NCI-H510A (cell line): ENCODE measurements around the gene PSPC1.

Source experiments
- DNase-seq: peaks from one replicate; lab custom pipeline; 2025; lab: John Stamatoyannopoulos, UW

The PSPC1 gene

DNA sequence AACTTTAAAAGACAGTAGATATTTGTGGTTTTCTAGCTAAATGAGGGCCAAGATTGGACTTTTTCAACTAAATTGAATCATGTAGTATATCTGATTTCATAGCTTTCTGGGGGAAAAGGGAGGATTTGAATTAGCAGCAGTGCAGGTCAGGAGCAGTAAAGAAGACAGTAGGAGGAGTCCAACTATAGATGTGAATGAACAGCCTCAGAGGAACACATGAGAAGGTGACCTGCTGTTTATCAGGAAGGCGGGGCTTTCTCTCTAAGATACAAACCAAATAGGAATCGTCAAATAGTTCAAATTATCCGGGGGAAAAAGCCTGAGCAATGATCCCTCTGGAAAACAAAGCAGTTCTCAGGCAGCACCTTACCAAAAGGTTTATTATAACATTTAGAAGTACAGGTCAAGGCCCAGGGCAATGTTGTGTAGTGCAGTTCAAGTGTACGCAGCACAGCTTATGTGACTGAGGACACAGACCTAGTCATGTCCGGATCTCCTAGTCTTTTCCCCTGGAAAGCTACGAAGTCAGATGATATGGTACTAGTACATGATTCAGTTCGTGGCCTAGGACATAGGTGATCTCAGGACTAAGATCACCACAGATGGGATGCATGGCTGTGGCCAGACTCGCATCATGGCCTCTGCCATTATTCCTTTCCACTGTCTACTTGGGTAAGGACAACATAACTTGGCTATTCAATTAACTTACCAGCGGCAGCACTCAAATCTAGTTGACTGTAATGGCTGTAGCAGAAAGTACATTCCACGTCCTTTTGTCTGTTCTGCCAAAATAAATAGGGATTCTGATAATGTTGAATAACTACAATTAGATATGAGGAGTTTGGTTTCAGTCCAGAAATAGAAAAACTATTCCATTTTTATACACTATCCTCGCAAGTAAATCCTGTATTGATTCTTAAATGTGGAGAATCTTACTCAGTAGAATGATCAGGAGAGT is 109.0 kb downstream of the PSPC1 start:
- DNase-seq, result no peak

DNA sequence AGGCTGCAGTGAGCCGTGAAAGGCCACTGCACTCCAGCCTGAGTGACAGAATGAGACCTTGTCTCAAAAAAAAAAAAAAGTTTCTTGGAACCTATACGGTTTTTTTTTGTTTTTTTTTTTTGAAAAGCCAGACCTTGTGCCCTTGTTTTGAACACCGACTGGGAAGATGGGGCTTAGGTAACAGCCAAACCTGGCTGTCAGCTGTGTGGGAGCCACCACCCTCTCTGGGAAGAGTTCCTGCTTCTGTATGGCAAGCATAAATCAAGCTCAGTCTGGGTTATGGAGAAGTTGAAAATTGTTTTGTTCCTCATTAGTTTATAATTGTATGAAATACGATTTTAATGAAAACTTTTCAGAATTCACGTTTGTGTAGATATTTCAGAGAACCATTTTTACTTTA is 109.8 kb downstream of the PSPC1 start:
- DNase-seq, result no peak

DNA sequence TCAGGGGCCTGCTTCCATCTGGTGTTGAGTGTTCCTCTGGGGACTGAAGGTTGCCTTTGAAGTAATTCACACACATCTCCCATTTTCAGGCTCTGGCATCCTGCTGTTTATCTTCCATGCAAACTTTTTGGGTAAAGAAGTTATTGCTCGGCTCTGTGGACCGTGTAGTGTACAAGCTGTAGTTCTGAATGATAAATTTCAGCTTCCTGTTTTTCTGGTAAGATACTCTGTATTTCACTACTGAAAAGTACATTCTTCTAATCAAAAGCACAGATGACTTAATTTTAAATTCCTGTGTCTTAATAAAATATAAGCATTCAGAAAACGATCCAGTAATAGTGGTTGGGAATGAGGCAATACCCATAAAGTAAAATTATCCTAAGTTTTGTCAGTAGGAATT is 112.6 kb downstream of the PSPC1 start:
- no peak for DNase-seq

DNA sequence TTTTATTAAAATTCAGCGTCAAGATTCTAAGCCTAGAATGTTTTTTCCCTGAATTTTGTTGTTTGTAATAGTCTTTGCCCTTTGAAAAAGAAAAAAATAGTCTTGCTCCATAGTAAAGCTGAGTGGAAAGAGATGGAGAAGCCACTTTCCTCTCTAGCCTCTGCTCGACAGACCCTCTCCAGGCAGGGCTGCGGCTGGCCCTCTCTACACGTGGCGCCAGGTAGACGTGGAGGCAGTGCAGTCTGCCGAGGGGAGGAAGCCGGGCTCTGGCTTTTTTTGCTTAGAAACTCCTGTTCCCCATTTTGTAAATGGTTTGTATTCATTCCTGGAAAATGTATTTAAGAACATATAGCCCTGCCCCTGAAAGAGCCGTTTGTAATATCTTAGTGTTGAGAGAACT is 114.0 kb downstream of the PSPC1 start:
- DNase-seq, result no peak

DNA sequence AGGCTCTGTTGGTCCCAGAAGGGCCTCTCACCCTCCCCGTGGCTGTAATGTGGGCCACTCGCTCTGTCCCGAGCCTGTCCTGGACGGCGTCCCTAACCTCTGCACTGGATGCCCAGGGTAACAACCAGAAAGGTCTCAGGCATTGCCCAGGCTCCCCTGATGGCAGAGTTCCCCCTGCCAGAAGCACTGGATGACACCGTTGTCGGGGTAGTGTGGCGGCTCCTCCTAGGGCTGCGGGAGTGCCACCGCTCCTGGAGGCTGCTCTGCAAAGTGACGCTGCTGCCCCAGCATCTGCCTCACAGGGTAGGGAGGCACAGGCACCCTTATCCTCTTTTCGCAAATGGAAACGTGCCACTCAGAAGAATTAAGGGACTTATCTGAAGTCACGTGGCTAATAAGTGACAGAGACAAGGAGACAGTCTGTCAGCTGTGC is 117.3 kb downstream of the PSPC1 start:
- DNase-seq, result no peak

DNA sequence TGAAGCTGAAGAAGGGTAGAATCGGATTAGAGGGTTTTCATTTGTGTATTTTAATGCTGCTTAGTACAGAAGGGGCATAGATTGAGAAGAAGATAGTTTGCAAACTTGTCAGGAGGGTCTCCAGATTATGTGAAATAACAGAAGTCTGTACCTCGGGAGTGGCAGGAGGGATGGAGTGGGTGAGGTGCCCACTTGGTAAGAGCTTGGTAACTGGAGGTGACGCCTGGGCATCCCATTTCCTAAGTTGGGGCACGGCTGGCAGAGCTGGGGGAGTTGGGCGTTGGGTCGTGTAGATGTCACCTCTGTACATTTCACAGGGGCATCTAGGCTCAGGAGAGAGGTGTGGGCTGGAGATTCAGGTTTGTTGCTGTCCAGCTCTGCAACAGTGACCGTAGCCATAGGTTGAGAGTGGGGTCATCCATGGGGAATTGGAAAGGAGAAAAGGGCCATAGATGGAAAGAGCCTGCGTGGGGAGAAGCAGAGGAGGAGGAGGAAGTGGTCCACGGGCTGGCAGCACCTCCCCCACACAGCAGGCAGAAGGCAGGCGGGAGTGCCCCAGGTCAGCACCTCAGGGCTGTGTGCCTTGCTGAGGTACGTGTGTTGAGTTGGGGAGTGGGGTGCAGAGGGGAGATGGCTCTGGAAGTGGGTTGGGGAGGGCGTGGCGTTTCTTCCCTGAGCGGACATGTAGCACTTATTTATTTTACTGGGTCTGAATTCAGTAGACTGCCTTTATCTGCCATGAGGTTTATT is 118.1 kb downstream of the PSPC1 start:
- DNase-seq, result no peak

DNA sequence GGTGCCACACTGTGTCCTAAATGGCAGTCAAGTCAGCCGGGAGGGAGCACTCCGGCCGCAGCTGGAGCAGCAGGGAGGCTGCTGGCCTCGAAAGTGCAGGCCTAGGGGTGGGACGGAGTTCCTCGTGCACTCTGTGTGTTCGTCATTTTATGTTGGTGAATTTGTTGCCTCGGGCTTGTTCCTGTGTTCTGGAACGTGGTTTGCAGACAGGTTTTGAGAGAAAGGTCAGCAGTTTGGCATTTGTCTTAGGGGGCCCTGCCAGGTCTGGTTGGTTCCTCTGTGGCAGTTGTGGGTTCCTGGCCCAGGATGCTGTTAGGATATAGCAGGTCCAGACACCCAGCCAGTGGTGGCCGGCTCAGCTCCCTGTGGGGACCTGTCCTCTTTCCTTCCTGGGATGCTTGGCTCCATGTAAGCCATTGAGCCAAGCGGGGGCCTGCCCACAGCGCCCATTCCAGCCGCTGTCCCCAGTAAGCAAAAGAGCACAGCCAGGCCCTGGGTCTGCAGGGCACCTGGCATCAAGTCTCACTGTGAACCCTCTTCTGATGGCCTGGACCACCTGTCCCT is 119.2 kb downstream of the PSPC1 start:
- DNase-seq, result no peak

DNA sequence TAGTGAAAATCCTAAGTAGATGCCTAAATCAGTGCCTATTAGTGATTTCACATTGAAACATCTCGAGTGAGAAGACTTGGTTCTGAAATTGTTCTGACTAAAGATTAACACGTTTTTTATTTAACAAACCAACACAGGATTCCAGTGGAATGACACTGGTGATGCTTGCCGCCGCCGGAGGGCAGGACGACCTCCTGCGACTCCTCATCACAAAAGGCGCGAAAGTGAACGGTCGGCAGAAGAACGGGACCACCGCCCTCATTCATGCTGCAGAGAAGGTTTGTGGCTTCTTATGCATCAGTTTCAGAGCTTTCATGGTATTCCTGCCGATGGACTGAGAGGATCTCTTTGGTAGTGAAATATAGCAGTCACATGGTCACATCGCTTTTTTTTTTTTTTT is 121.2 kb downstream of the PSPC1 start:
- DNase-seq, result no peak

DNA sequence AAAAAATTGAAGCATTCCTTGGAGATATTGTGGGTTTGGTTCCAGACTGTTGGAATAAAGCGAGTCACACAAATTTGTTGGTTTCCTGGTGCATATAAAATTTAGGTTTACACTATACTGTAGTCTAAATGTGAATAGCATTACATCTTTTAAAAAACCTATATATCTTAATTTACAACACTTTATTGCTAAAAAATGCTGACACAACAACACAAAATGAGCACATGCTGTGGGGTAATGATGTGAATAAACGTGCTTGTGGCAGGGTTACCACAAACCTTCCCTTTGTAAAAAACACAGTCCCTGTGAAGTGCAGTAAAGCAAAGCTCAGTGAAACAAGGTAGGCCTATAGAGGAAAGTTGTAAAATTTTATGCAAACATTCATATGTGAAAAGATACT is 121.6 kb downstream of the PSPC1 start:
- no peak for DNase-seq

DNA sequence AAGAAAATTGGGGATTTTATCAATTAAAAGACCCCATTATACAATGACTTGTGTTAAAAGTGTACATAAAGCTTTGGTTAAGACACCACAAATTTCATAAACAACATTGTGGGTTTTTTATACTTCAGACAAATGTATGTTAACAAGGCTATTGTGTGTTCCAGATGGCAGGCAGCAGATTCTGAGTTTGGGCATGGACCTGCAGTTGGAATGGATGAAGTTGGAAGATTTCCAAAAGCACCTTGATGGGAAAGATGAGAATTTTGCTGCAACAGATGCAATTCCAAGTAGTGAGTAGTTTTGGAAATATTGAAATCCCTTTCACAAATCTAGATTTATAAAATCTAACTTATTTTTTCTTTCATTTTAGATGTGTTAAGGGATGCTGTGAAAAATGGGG is 123.9 kb downstream of the PSPC1 start:
- no peak for DNase-seq

DNA sequence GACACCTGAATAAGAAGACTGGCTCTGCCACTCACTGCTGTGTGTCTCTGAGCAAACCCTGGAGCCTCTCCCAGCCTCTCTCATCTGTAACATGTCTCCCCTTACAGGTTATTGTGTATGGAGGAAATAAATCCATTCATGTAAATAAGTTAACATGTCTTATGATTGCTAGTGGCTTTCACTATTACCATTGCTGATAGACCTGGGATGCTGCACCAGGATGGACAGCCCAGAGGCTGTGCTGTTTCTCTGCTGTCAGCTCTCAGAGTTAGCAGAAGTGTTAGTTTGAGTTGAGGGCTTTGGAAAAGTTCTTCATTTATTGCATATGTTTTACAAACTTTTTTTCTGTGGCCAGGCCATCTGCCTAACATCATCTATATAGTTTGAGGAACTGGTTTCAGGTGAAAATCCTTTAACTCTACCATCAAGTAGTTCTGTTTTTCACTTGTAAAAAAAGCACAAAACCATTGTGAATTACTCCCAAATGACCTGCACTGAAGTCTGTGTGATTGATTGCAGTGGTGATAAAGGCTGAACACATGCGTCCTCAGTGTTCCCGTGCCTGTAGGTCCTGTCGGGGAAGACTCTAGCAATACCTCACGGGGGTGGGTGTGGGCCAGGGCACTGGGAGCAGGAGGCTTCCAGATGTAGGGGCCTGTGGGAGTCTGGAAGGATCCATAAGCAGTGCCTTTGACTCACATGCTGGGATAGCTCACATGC is 124.7 kb downstream of the PSPC1 start:
- no peak for DNase-seq
